ENCODE data around the gene CAMSAP3. TPM values are rescaled to one million over a fixed set of nuclear protein-coding genes. Genes with fewer than 3 reads are reported as not detected.

The CAMSAP3 gene
- total RNA-seq, 4 donors from 2014 or later = 0.15 to 0.16 TPM; not detected in 2

GRCh38 chr19:7620442-7621412 is 25.1 kb downstream of the CAMSAP3 start:
- H3K9me3 ChIP-seq = no peaks in the 10 kb centered on the region
- peaks cover 2 to 63% of the 10 kb centered on the region in 2 donors for H3K36me3 ChIP-seq
- intact Hi-C loops (cut with DNase I; ENCODE audit: low total_unique reads) = loop anchor here (10.0 kb wide), 1 partner anchor 886 kb away; the partner anchor contains the start of genes GPR108 and TRIP10
- H3K27ac ChIP-seq = no peak overlapping the region
- H3K4me3 ChIP-seq = no peak overlapping the region
- in situ Hi-C loops (cut with MboI; ENCODE audit: low sequenced_read_pairs in 4 of 4) = no loop called here
- peaks cover 7 to 15% of the 10 kb centered on the region in 2 donors for H3K4me1 ChIP-seq
- ATAC-seq (no peak), DNase-seq (no peak)
- TF ChIP-seq POLR2A (IDR thresholded peaks at IDR 0.05) (no peak), CTCF (IDR thresholded peaks at IDR 0.05 in 4 of 5, conservative IDR thresholded peaks at IDR 0.05 in 1 of 5) (no peak)
- H3K27me3 ChIP-seq = no peaks in the 10 kb centered on the region

GRCh38 chr19:7622933-7623685 is 27.4 kb downstream of the CAMSAP3 start:
- no peak for DNase-seq
- peaks cover 2 to 77% of the 10 kb centered on the region in 2 donors for H3K36me3 ChIP-seq
- TF ChIP-seq POLR2A (IDR thresholded peaks at IDR 0.05) (no peak), CTCF (IDR thresholded peaks at IDR 0.05 in 4 of 5, conservative IDR thresholded peaks at IDR 0.05 in 1 of 5) (no peak)

GRCh38 chr19:7623725-7624603 is 28.3 kb downstream of the CAMSAP3 start:
- Histone ChIP-seq H3K27ac (no peak overlapping the region), H3K4me1 (peaks cover 16 to 21% of the 10 kb centered on the region in 2 donors), H3K36me3 (peaks cover 2 to 77% of the 10 kb centered on the region in 2 donors), H3K9me3 (no peaks in the 10 kb centered on the region), H3K27me3 (no peaks in the 10 kb centered on the region), H3K4me3 (no peak overlapping the region)
- intact Hi-C loops (cut with DNase I; ENCODE audit: low total_unique reads) = loop anchor here (10.0 kb wide), 1 partner anchor 889 kb away; the partner anchor contains the start of genes GPR108 and TRIP10
- TF ChIP-seq POLR2A (IDR thresholded peaks at IDR 0.05) = no peak
- no peak for TF ChIP-seq CTCF (IDR thresholded peaks at IDR 0.05 in 4 of 5, conservative IDR thresholded peaks at IDR 0.05 in 1 of 5)
- in situ Hi-C loops (cut with MboI; ENCODE audit: low sequenced_read_pairs in 4 of 4) = no loop called here
- ATAC-seq = no peak
- no peak for DNase-seq

More at GRCh38 chr19:7622933-7623685, 27.4 kb downstream of the CAMSAP3 start:
- intact Hi-C loops (cut with DNase I; ENCODE audit: low total_unique reads) (loop anchor here (10.0 kb wide), 1 partner anchor 888 kb away; the partner anchor contains the start of genes GPR108 and TRIP10), in situ Hi-C loops (cut with MboI; ENCODE audit: low sequenced_read_pairs in 4 of 4) (no loop called here)
- Histone ChIP-seq H3K4me3 (no peak overlapping the region), H3K27ac (no peak overlapping the region), H3K4me1 (peaks cover 13 to 23% of the 10 kb centered on the region in 2 donors), H3K9me3 (no peaks in the 10 kb centered on the region), H3K27me3 (no peaks in the 10 kb centered on the region)
- ATAC-seq = no peak

- Histone ChIP-seq H3K27me3 (no peaks in the 10 kb centered on the region), H3K4me3 (no peak overlapping the region), H3K4me1 (peaks cover 13 to 14% of the 10 kb centered on the region in 2 donors), H3K27ac (no peak overlapping the region), H3K36me3 (peaks cover 2 to 72% of the 10 kb centered on the region in 2 donors), H3K9me3 (no peaks in the 10 kb centered on the region)
- TF ChIP-seq POLR2A (IDR thresholded peaks at IDR 0.05) (no peak), CTCF (IDR thresholded peaks at IDR 0.05 in 4 of 5, conservative IDR thresholded peaks at IDR 0.05 in 1 of 5) (no peak)
- DNase-seq (no peak), ATAC-seq (no peak)
- in situ Hi-C loops (cut with MboI; ENCODE audit: low sequenced_read_pairs in 4 of 4) (no loop called here), intact Hi-C loops (cut with DNase I; ENCODE audit: low total_unique reads) (loop anchor here (10.0 kb wide), 1 partner anchor 890 kb away; the partner anchor contains the start of genes GPR108 and TRIP10)
These were observed 29.1 kb downstream of the CAMSAP3 start for GRCh38 chr19:7624810-7625209.

All from gastrocnemius medialis (tissue), 4 donors.